Body of pancreas (tissue), 4 donors: ENCODE data around the gene SS18L1. TPM values are rescaled to one million over a fixed set of nuclear protein-coding genes. Genes with fewer than 3 reads are reported as not detected.

Experiments used
- ATAC-seq: fragments of 150-250 bp; one replicate; pipeline ENCODE4 v1.9.1; 2016
- DNase-seq, 4 donors: peaks; one replicate each; pipeline ENCODE4 v3.0.0-alpha.2; 2019
- H3K27ac ChIP-seq, 4 donors: fragments of 200-600 bp; sonication (generic); 1 replicate in 3 of 4; 2 replicates in 1 of 4; pipeline versions ENCODE4 v1.5.1 to v1.6.1; 2016 to 2019; ENCODE audit warnings: mild to moderate bottlenecking in 1 of 4, mixed read lengths in 1 of 4, moderate library complexity in 1 of 4
- H3K27me3 ChIP-seq, 2 donors: fragments of 200-600 bp; sonication (generic); one replicate each; pipeline ENCODE4 v1.6.0; 2016; ENCODE audit warnings: mild to moderate bottlenecking in 1 of 2
- H3K36me3 ChIP-seq, 2 donors: fragments of 200-600 bp; sonication (generic); replicated peaks in 1 of 2; 2 replicates each; pipeline ENCODE4 v1.5.1; 2016; ENCODE audit warnings: low read depth in 2 of 2; ENCODE audit not compliant: insufficient read depth in 1 of 2
- H3K4me1 ChIP-seq: fragments of 200-600 bp; sonication (generic); one replicate; pipeline ENCODE4 v1.6.0; 2016
- H3K4me3 ChIP-seq, 2 donors: fragments of 200-600 bp; sonication (generic); 1 replicate in 1 of 2; 2 replicates in 1 of 2; pipeline ENCODE4 v1.5.1; 2016 to 2019
- H3K9me3 ChIP-seq, 3 donors: fragments of 200-600 bp; sonication (generic); 1 replicate in 2 of 3; 2 replicates in 1 of 3; pipeline ENCODE4 v1.5.1; 2016
- POLR2A ChIP-seq, 3 donors: fragments of 450-650 bp; IDR thresholded peaks; one replicate each; pipeline ENCODE4 v1.6.1; 2016; ENCODE audit warnings: antibody characterized with exemption in 3 of 3, mild to moderate bottlenecking in 2 of 3
- WGBS, 2 donors: methylation state at CpG; one replicate each; pipeline ENCODE4 v1.1.5; 2017; 5-methylcytosine and 5-hydroxymethylcytosine counted together
- intact Hi-C: fragments of 100-400 bp; cut with DNase I; formaldehyde crosslinking; loops from one replicate; pipeline ENCODE4 v1.15.1; 2023
- total RNA-seq, 2 donors: library from RNA; depleted of rRNA; stranded (reverse); fragments of >200 nt; gene quantifications; one replicate each; pipeline ENCODE4 v1.1.0, GENCODE V29; 2016
- TF ChIP-seq, protein P1 (sequence below), 7 experiments: fragments of 450-650 bp in 4 of 7; fragments of 200-600 bp in 3 of 7; sonication (generic) in 3 of 7; IDR thresholded peaks; one replicate each; pipeline ENCODE4 v1.5.1; 2016 to 2019; ENCODE audit warnings: antibody characterized with exemption in 7 of 7

The SS18L1 gene
- total RNA-seq, 2 donors from 2014 or later, result 11.4 to 14.5 TPM

- intact Hi-C loops, result no loop called here
- Histone ChIP-seq H3K27ac (no peak overlapping the region), H3K4me3 (no peak overlapping the region), H3K9me3 (peaks cover 0 to 16% (median 0%) of the 10 kb centered on the region in 3 donors), H3K36me3 (no peaks in the 10 kb centered on the region), H3K4me1 (no peaks in the 10 kb centered on the region), H3K27me3 (no peaks in the 10 kb centered on the region)
- WGBS, 2 donors, result 72% methylated on average over 20 to 21 of the region's 21 CpGs
- DNase-seq (no peak), ATAC-seq (no peak)
- no peak for TF ChIP-seq POLR2A (IDR thresholded peaks at IDR 0.05)
- TF ChIP-seq, protein P1, sequence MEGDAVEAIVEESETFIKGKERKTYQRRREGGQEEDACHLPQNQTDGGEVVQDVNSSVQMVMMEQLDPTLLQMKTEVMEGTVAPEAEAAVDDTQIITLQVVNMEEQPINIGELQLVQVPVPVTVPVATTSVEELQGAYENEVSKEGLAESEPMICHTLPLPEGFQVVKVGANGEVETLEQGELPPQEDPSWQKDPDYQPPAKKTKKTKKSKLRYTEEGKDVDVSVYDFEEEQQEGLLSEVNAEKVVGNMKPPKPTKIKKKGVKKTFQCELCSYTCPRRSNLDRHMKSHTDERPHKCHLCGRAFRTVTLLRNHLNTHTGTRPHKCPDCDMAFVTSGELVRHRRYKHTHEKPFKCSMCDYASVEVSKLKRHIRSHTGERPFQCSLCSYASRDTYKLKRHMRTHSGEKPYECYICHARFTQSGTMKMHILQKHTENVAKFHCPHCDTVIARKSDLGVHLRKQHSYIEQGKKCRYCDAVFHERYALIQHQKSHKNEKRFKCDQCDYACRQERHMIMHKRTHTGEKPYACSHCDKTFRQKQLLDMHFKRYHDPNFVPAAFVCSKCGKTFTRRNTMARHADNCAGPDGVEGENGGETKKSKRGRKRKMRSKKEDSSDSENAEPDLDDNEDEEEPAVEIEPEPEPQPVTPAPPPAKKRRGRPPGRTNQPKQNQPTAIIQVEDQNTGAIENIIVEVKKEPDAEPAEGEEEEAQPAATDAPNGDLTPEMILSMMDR (IDR thresholded peaks at IDR 0.05), result no peak
These were observed 39.9 kb upstream of the SS18L1 start for GRCh38 chr20:62103508-62104233.

DNA sequence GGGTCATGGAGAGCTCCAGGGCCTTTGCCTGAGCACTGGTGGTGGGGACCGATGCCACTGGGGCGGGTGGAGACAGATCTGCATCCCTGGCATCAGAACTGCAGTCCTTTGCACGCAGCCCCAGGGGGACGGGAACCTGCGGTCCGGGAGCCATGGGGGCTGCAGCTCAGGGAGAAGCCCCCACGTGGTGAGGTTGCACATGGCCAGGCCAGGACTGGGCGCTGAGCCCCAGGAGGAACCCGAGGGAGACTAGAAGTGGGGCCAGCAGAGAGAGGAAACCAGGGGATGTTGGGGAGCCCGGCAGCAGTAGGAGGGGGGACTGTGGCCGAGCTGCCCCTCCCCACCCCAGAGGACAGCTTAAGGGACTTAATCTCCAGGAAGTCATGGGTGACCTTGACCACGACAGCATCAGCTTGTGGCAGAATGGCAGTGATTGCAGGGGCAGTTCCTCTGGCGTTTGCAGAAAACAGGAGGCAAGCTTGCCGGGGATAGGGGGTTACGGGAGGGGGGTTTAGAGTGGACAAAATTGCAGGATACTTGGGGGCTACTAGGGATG, 39.3 kb upstream of the SS18L1 start:
- no peak overlapping the region for H3K4me3 ChIP-seq
- no peak overlapping the region for H3K27ac ChIP-seq
- intact Hi-C loops, result no loop called here
- TF ChIP-seq, protein P1 (IDR thresholded peaks at IDR 0.05), result no peak
- TF ChIP-seq POLR2A (IDR thresholded peaks at IDR 0.05), result no peak
- ATAC-seq (no peak), DNase-seq (no peak)
- 37 to 49% methylated on average over 10 to 15 of the region's 15 CpGs for WGBS, 2 donors
- no peaks in the 10 kb centered on the region for H3K27me3 ChIP-seq
- H3K36me3 ChIP-seq, result no peaks in the 10 kb centered on the region
- peaks cover 0 to 21% (median 0%) of the 10 kb centered on the region in 3 donors for H3K9me3 ChIP-seq
- H3K4me1 ChIP-seq, result no peaks in the 10 kb centered on the region

- intact Hi-C loops, result no loop called here
- DNase-seq (no peak), ATAC-seq (peak; percentile 12)
- Histone ChIP-seq H3K4me1 (no peaks in the 10 kb centered on the region), H3K9me3 (peaks cover 0 to 25% (median 0%) of the 10 kb centered on the region in 3 donors), H3K27ac (no peak overlapping the region), H3K36me3 (no peaks in the 10 kb centered on the region), H3K27me3 (no peaks in the 10 kb centered on the region), H3K4me3 (no peak overlapping the region)
- WGBS, 2 donors, result 41 to 45% methylated on average over 7 of the region's 7 CpGs
- TF ChIP-seq, protein P1 (IDR thresholded peaks at IDR 0.05), result no peak
These were observed 38.7 kb upstream of the SS18L1 start for GRCh38 chr20:62104791-62105345.

DNA sequence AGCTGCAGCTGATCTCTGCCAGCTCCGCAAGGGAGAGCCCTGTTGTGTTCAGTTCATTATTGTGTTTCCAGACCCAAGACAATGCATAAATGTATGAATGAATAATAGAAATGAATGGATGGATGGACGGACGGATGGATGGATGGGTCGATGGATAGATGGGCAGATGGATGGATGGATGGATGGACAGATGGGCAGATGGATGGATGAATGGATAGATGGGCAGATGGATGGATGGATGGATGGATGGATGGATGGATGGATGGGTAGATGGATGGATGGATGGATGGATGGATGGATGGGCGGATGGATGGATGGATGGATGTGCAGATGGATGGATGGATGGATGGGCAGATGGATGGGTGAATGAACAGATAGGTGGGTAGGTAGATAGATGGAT, 38.0 kb upstream of the SS18L1 start:
- Histone ChIP-seq H3K36me3 (no peaks in the 10 kb centered on the region), H3K9me3 (peaks cover 0 to 25% (median 0%) of the 10 kb centered on the region in 3 donors), H3K27me3 (no peaks in the 10 kb centered on the region), H3K4me3 (no peak overlapping the region), H3K4me1 (no peaks in the 10 kb centered on the region), H3K27ac (no peak overlapping the region)
- WGBS, 2 donors, result 85 to 86% methylated on average over 5 of the region's 5 CpGs
- TF ChIP-seq, protein P1 (IDR thresholded peaks at IDR 0.05), result no peak
- TF ChIP-seq POLR2A (IDR thresholded peaks at IDR 0.05), result no peak
- intact Hi-C loops, result no loop called here
- DNase-seq (no peak), ATAC-seq (no peak)
